Measurements from ENCODE around the gene RPL39L.

DNA sequence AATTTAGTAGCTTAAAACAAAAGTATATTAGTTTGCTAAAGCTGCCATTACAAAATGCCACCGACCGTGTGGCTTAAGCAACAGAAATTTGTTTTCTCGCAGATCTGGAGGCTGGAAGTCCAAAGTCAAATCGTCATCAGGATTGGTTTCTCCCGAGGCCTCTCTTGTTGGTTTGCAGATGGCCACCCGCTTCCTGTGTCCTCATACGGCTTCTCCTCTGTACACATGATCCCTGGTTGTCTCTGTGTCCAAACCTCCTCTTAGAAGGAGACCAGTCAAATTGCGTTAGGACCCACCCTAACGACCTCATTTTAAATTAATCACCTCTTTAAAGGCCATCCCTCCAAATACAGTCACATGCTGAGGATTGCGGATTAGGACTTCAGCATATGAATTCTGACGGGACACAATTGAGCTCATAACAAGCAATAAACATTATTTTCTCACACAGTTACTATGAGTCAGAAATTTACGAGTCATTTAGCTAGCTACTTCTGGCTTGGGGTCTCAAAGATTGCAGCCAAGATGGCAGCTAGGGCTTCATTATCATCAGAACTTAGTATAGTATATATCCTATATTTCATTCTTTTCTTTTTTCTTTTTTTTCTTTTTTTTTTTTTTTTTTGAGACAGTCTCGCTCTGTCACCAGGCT, 58.4 kb downstream of the RPL39L start:
- TF ChIP-seq, protein P1, sequence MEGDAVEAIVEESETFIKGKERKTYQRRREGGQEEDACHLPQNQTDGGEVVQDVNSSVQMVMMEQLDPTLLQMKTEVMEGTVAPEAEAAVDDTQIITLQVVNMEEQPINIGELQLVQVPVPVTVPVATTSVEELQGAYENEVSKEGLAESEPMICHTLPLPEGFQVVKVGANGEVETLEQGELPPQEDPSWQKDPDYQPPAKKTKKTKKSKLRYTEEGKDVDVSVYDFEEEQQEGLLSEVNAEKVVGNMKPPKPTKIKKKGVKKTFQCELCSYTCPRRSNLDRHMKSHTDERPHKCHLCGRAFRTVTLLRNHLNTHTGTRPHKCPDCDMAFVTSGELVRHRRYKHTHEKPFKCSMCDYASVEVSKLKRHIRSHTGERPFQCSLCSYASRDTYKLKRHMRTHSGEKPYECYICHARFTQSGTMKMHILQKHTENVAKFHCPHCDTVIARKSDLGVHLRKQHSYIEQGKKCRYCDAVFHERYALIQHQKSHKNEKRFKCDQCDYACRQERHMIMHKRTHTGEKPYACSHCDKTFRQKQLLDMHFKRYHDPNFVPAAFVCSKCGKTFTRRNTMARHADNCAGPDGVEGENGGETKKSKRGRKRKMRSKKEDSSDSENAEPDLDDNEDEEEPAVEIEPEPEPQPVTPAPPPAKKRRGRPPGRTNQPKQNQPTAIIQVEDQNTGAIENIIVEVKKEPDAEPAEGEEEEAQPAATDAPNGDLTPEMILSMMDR (IDR thresholded peaks at IDR 0.05): no peak
- no peak for TF ChIP-seq POLR2A (IDR thresholded peaks at IDR 0.05)
